Activated CD4-positive, alpha-beta T cell treated with anti-CD3 and anti-CD28 coated beads for 36 hours (primary cell): ENCODE results near the gene PRAC2. TPM values are rescaled to one million over a fixed set of nuclear protein-coding genes. Genes with fewer than 3 reads are reported as not detected.

Experiments used
- ATAC-seq: fragments of 200-7000 bp; cut with Tn5 transposase; one replicate; pipeline ENCODE4 v1.10.0; 2021; ENCODE audit warnings: mild to moderate bottlenecking, moderate library complexity
- CTCF ChIA-PET: fragments of 350-600 bp; sonication (Branson Sonifier 250); formaldehyde crosslinking; loops from one replicate; lab custom pipeline; 2021; ENCODE audit warnings: antibody characterized with exemption; lab: Charles Lee
- POLR2A ChIA-PET: fragments of 350-600 bp; sonication (Branson Sonifier 250); formaldehyde crosslinking; loops from one replicate; lab custom pipeline; 2021; ENCODE audit warnings: antibody characterized with exemption, inconsistent platforms; lab: Charles Lee
- DNase-seq: peaks from one replicate; pipeline ENCODE4 v3.0.0-alpha.2; 2020
- H3K27ac Mint-ChIP-seq: one replicate; pipeline ENCODE4 v1.8.0; 2021; ENCODE audit warnings: mixed read lengths
- H3K27me3 Mint-ChIP-seq: one replicate; pipeline ENCODE4 v1.8.0; 2021; ENCODE audit warnings: mixed read lengths
- H3K36me3 Mint-ChIP-seq: one replicate; pipeline ENCODE4 v1.8.0; 2021; ENCODE audit warnings: low read depth, mixed read lengths
- H3K4me1 Mint-ChIP-seq: one replicate; pipeline ENCODE4 v1.8.0; 2021; ENCODE audit warnings: mixed read lengths
- H3K4me3 Mint-ChIP-seq: one replicate; pipeline ENCODE4 v1.8.0; 2021; ENCODE audit warnings: mild to moderate bottlenecking, moderate library complexity, mixed read lengths
- H3K9me3 Mint-ChIP-seq: one replicate; pipeline ENCODE4 v1.8.0; 2021; ENCODE audit warnings: low read depth, mixed read lengths
- intact Hi-C, 2 experiments: fragments of 100-400 bp; cut with DNase I in 1 of 2; cut with micrococcal nuclease in 1 of 2; formaldehyde crosslinking; loops; one replicate each; pipeline versions ENCODE4 v1.14.2 to v1.15.1; 2022 to 2024; cut with DNase I, micrococcal nuclease
- total RNA-seq, 2 experiments: library from RNA; stranded (reverse); gene quantifications; one replicate each; pipeline ENCODE4 v1.2.3, GENCODE V29; 2021

The PRAC2 gene
- total RNA-seq, 2 experiments from 2014 or later, result not detected

- DNase-seq (no peak), ATAC-seq (no peak)
- ChIA-PET POLR2A (interaction anchor here (0.6 kb wide), 1 partner anchor 16 kb away, joined by 3 read pairs; no protein-coding TSS in a partner anchor), CTCF (interaction anchor here (0.7 to 2.6 kb wide), 6 partner anchors 10 to 550 kb away, joined by 3 to 19 read pairs (median 4); partner anchors contain the start of gene PRAC2)
- Mint-ChIP-seq H3K4me3 (no peak overlapping the region), H3K27me3 (peaks cover 88% of the 10 kb centered on the region), H3K36me3 (no peaks in the 10 kb centered on the region), H3K9me3 (no peaks in the 10 kb centered on the region), H3K4me1 (peaks cover 21% of the 10 kb centered on the region), H3K27ac (no peak overlapping the region)
- intact Hi-C loops, result no loop called here
Observed at GRCh38 chr17:48734333-48735061, 11.5 kb downstream of the PRAC2 start.

GRCh38 chr17:48735062-48735351 is 12.0 kb downstream of the PRAC2 start:
- H3K27me3 Mint-ChIP-seq, result peaks cover 87% of the 10 kb centered on the region
- peaks cover 20% of the 10 kb centered on the region for H3K4me1 Mint-ChIP-seq
- no peaks in the 10 kb centered on the region for H3K9me3 Mint-ChIP-seq
- ATAC-seq (no peak), DNase-seq (no peak)
- ChIA-PET CTCF (interaction anchor here (0.6 to 2.6 kb wide), 4 partner anchors 11 to 724 kb away, joined by 3 to 19 read pairs (median 4); partner anchors contain the start of gene PRAC2), POLR2A (no interaction called here)
- intact Hi-C loops, result no loop called here
- no peaks in the 10 kb centered on the region for H3K36me3 Mint-ChIP-seq
- no peak overlapping the region for H3K27ac Mint-ChIP-seq
- H3K4me3 Mint-ChIP-seq, result no peak overlapping the region

GRCh38 chr17:48737330-48738043 is 14.5 kb downstream of the PRAC2 start:
- Mint-ChIP-seq H3K27me3 (peaks cover 86% of the 10 kb centered on the region), H3K36me3 (no peaks in the 10 kb centered on the region), H3K27ac (no peak overlapping the region), H3K4me3 (no peak overlapping the region), H3K4me1 (peaks cover 20% of the 10 kb centered on the region), H3K9me3 (no peaks in the 10 kb centered on the region)
- POLR2A ChIA-PET, result interaction anchor here (1.1 kb wide), 1 partner anchor 155 kb away, joined by 3 read pairs; the partner anchor contains the start of gene ATP5MC1
- intact Hi-C loops, result no loop called here
- CTCF ChIA-PET, result interaction anchor here (0.9 to 2.6 kb wide), 9 partner anchors 10 to 710 kb away, joined by 3 to 14 read pairs (median 4); partner anchors contain the start of genes HOXB5 and PRAC2
- ATAC-seq (no peak), DNase-seq (no peak)

GRCh38 chr17:48738424-48738802 is 15.4 kb downstream of the PRAC2 start:
- peaks cover 86% of the 10 kb centered on the region for H3K27me3 Mint-ChIP-seq
- H3K4me1 Mint-ChIP-seq, result peaks cover 14% of the 10 kb centered on the region
- intact Hi-C loops, result no loop called here
- no peaks in the 10 kb centered on the region for H3K36me3 Mint-ChIP-seq
- ChIA-PET CTCF (interaction anchor here (0.6 to 2.6 kb wide), 8 partner anchors 13 to 711 kb away, joined by 3 to 14 read pairs (median 4); partner anchors contain the start of genes HOXB5 and PRAC2), POLR2A (no interaction called here)
- H3K4me3 Mint-ChIP-seq, result no peak overlapping the region
- no peaks in the 10 kb centered on the region for H3K9me3 Mint-ChIP-seq
- no peak overlapping the region for H3K27ac Mint-ChIP-seq
- no peak for ATAC-seq
- DNase-seq, result no peak

GRCh38 chr17:48738803-48739526 is 16.0 kb downstream of the PRAC2 start:
- Mint-ChIP-seq H3K4me1 (peaks cover 8% of the 10 kb centered on the region), H3K27me3 (peaks cover 83% of the 10 kb centered on the region), H3K9me3 (no peaks in the 10 kb centered on the region), H3K36me3 (no peaks in the 10 kb centered on the region), H3K27ac (no peak overlapping the region), H3K4me3 (no peak overlapping the region)
- ChIA-PET CTCF (interaction anchor here (0.6 to 2.6 kb wide), 8 partner anchors 13 to 712 kb away, joined by 3 to 14 read pairs (median 4); partner anchors contain the start of gene HOXB5), POLR2A (no interaction called here)
- DNase-seq (no peak), ATAC-seq (peak; percentile 30)
- intact Hi-C loops, result no loop called here

GRCh38 chr17:48740537-48740936 is 17.6 kb downstream of the PRAC2 start:
- ChIA-PET CTCF (interaction anchor here (0.6 to 1.2 kb wide), 2 partner anchors 73 to 103 kb away, joined by 3 read pairs; no protein-coding TSS in a partner anchor), POLR2A (no interaction called here)
- ATAC-seq (no peak), DNase-seq (no peak)
- H3K36me3 Mint-ChIP-seq, result no peaks in the 10 kb centered on the region
- intact Hi-C loops, result no loop called here
- peaks cover 5% of the 10 kb centered on the region for H3K4me1 Mint-ChIP-seq
- peaks cover 79% of the 10 kb centered on the region for H3K27me3 Mint-ChIP-seq
- H3K9me3 Mint-ChIP-seq, result no peaks in the 10 kb centered on the region
- H3K27ac Mint-ChIP-seq, result no peak overlapping the region
- H3K4me3 Mint-ChIP-seq, result no peak overlapping the region

- Mint-ChIP-seq H3K36me3 (no peaks in the 10 kb centered on the region), H3K4me1 (peaks cover 7% of the 10 kb centered on the region), H3K27ac (no peak overlapping the region), H3K4me3 (no peak overlapping the region), H3K27me3 (peaks cover 76% of the 10 kb centered on the region), H3K9me3 (no peaks in the 10 kb centered on the region)
- ChIA-PET POLR2A (interaction anchor here (0.6 kb wide), 2 partner anchors 133 to 207 kb away, joined by 5 to 9 read pairs; no protein-coding TSS in a partner anchor), CTCF (interaction anchor here (0.7 to 2.7 kb wide), 5 partner anchors 12 to 133 kb away, joined by 3 to 8 read pairs (median 6); partner anchors contain the start of gene PRAC2)
- intact Hi-C loops, result loop anchor here in 1 of 2 experiments (2.0 kb wide), 1 partner anchor 17 kb away; the partner anchor contains the start of gene HOXB13
- ATAC-seq (no peak), DNase-seq (no peak)
Observed at GRCh38 chr17:48745381-48746275, 22.6 kb downstream of the PRAC2 start.

GRCh38 chr17:48746916-48747444 is 24.0 kb downstream of the PRAC2 start:
- DNase-seq (no peak), ATAC-seq (no peak)
- H3K4me1 Mint-ChIP-seq, result peaks cover 7% of the 10 kb centered on the region
- intact Hi-C loops, result loop anchor here in 1 of 2 experiments (1.0 kb wide), 1 partner anchor 20 kb away; no protein-coding TSS in a partner anchor
- no peak overlapping the region for H3K27ac Mint-ChIP-seq
- H3K27me3 Mint-ChIP-seq, result peaks cover 77% of the 10 kb centered on the region
- ChIA-PET CTCF (interaction anchor here (2.7 kb wide), 1 partner anchor 132 kb away, joined by 7 read pairs; no protein-coding TSS in a partner anchor), POLR2A (no interaction called here)
- H3K36me3 Mint-ChIP-seq, result no peaks in the 10 kb centered on the region
- no peak overlapping the region for H3K4me3 Mint-ChIP-seq
- no peaks in the 10 kb centered on the region for H3K9me3 Mint-ChIP-seq

- ChIA-PET CTCF (interaction anchor here (0.6 to 2.7 kb wide), 6 partner anchors 22 to 480 kb away, joined by 3 to 7 read pairs (median 4); no protein-coding TSS in a partner anchor), POLR2A (no interaction called here)
- no peak overlapping the region for H3K27ac Mint-ChIP-seq
- H3K36me3 Mint-ChIP-seq, result no peaks in the 10 kb centered on the region
- H3K4me3 Mint-ChIP-seq, result no peak overlapping the region
- H3K4me1 Mint-ChIP-seq, result peaks cover 7% of the 10 kb centered on the region
- intact Hi-C loops, result loop anchor here in 1 of 2 experiments (1.0 kb wide), 1 partner anchor 20 kb away; no protein-coding TSS in a partner anchor
- ATAC-seq, result no peak
- no peak for DNase-seq
- H3K9me3 Mint-ChIP-seq, result no peaks in the 10 kb centered on the region
- H3K27me3 Mint-ChIP-seq, result peaks cover 76% of the 10 kb centered on the region
Observed at GRCh38 chr17:48747445-48748363, 24.7 kb downstream of the PRAC2 start.
